ENCODE data around the gene AGBL5.
A peak's percentile ranks its signal among the peaks of the same experiment; 100 is the strongest.

AGBL5 gene
- long read RNA-seq, donor 1, transcript AGBL5-201 (11 exons, 2,382 nt) = major isoform, 12 of 28 reads
- long read RNA-seq, donor 1, partial matches to known transcripts = 8 of 28 reads
- long read RNA-seq, donor 1, other reads (novel, unspliced or antisense) = 0 of 28 reads
- long read RNA-seq, donor 2, partial matches to known transcripts = 7 of 16 reads
- long read RNA-seq, donor 2, other reads (novel, unspliced or antisense) = 0 of 16 reads
- long read RNA-seq, donor 3, partial matches to known transcripts = 163 of 473 reads
- long read RNA-seq, donor 3, other reads (novel, unspliced or antisense) = 302 of 473 reads
- long read RNA-seq, donor 4, transcript AGBL5-201 (11 exons, 2,382 nt) = major isoform, 8 of 109 reads
- long read RNA-seq, donor 4, partial matches to known transcripts = 95 of 109 reads
- long read RNA-seq, donor 4, other reads (novel, unspliced or antisense) = 0 of 109 reads
- long read RNA-seq, donor 5, transcript AGBL5-201 (11 exons, 2,382 nt) = major isoform, 13 of 19 reads
- long read RNA-seq, donor 5, partial matches to known transcripts = 0 of 19 reads
- long read RNA-seq, donor 5, other reads (novel, unspliced or antisense) = 0 of 19 reads
- long read RNA-seq, donor 6, transcript AGBL5-201 (11 exons, 2,382 nt) = major isoform, 8 of 127 reads
- long read RNA-seq, donor 6, partial matches to known transcripts = 115 of 127 reads
- long read RNA-seq, donor 6, other reads (novel, unspliced or antisense) = 0 of 127 reads
- long read RNA-seq, donor 7, transcript AGBL5-210 (7 exons, 1,850 nt) = minor isoform, 8 of 1,388 reads
- long read RNA-seq, donor 7, transcript AGBL5-201 (11 exons, 2,382 nt) = major isoform, 15 of 1,388 reads
- long read RNA-seq, donor 7, partial matches to known transcripts = 279 of 1,388 reads
- long read RNA-seq, donor 7, other reads (novel, unspliced or antisense) = 1,085 of 1,388 reads
- long read RNA-seq, donor 8, transcript AGBL5-201 (11 exons, 2,382 nt) = major isoform, 16 of 785 reads
- long read RNA-seq, donor 8, partial matches to known transcripts = 741 of 785 reads
- long read RNA-seq, donor 8, other reads (novel, unspliced or antisense) = 22 of 785 reads

DNA sequence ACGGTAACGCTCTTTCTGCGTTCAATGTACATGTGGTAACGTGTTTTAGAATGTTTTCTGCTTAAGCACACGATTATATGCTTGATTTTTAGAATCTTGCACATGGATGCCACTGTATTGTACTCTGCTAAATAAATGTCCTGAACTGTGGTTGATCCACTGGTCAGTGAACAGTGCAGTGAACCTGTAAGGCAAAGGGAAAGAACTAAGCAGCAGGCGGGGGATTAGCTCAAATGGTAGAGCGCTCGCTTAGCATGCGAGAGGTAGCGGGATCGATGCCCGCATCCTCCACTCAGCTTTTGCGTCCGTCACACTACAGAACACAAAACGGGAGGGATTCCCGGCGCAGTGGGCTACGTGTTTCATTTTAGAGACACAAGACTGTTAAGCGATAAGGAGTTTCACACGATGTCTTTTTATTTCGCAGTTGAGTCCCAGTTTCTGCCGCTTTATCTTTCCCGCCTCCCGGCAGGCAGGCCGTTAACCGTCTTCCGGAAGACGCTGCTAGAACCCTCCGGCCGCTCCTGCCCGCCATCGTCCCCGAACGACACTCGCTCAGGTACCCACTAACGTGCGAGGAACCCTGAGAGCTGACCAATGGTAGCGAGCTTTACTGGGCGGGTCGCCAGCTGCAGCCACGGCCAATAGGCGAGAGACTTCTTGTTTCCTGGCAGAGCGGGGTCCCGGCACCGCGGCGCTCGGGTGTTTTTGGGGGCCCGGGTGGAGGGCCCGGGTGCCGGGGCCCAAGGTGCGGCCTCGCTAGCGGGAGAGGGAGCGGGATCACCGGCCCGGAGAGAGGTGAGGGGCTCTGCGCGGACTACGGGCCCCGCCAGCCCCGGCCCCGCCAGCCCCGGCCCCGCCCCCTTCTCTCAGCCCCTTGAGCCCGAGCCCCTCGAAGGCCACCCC lies at the start of gene AGBL5:
Gene AGBL5 (plus strand): TSS at position 673 of the 906 bp plus-strand sequence. CDS start 1,291 bp downstream, outside the sequence.
- DNase-seq = peak; percentile 96

GRCh38 chr2:27001950-27002349 lies 49.5 kb upstream of the AGBL5 start:
- no peak for DNase-seq

GRCh38 chr2:27003007-27003406 lies 48.5 kb upstream of the AGBL5 start:
- no peak for DNase-seq

DNA sequence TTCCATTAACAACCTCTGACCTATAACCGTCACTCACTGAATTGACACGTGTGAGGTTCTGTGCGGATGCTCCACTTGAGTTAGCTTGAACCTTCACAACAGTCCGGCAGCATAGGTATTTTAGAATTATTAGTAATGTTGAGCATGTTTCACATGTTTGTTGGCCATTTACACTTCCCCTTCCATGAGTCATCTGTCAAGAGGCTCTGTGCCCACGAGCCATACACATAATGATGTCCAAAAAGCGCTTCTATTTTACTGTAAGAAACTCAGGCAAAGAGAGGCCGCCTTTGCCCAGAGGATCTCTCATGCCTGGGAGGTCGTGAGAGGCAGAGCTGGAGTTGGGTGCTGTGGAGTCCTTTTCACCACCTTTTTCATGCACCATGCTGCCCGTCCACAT lies 47.6 kb upstream of the AGBL5 start:
- DNase-seq = no peak

- no peak for DNase-seq
Measured at GRCh38 chr2:27006602-27007415, 44.7 kb upstream of the AGBL5 start.

GRCh38 chr2:27007416-27008374 lies 43.8 kb upstream of the AGBL5 start:
- no peak for DNase-seq

DNA sequence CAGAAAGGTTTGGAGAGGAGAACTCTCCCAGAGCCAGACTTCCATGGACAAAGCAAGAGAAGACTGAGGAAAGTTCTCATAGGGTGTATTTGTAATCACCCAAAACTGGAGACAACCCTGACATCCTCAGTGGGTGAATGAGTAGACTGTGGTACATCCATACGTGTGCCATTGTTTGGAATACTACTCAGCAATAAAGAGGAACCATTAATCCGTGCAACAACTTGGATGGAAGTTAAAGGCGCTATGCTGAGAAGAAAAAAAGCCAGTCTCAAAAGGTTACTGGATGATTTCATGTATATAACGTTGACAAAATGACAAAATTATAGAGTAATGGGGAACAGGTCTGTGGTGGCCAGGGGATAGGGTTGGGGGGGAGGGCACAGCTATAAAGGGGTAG lies 42.8 kb upstream of the AGBL5 start:
- no peak for DNase-seq

DNA sequence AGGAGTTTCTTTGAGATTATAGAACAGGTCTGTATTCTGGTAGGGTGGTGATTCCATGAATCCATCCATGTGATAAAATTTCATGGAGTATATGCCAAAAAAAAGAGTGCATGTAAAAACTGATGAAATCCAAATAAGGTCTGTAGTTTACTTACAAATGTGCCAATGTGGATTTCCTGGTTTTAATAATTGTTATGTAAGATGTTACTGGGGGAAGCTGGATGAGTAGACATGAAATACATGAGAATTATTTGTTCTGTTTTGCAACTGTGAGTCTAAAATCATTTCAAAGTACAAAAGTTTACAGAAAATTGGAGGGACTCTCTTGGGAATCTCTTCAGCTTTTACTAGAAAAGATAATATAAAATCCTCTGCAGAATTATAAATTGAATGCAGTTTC lies 42.4 kb upstream of the AGBL5 start:
- DNase-seq = no peak

DNA sequence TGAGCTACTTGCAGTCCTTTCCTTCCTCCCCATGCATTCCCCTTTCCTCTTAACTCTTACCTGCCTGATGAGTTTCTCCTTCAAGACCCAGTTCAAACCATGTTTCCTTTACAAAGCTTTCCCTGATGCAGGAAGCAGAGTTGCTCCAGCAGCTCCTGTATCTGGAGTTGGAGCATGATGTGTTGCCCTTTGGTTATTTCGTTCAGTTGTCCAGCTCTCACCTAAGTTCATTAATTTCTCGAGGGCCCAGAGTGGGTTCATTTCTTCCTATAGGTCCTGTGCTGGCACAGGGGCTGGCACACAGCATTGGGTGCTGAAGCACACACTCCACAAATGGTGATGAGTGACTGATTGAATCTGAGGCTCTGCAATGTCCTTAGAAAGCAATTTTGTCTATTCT lies 41.8 kb upstream of the AGBL5 start:
- no peak for DNase-seq

DNA sequence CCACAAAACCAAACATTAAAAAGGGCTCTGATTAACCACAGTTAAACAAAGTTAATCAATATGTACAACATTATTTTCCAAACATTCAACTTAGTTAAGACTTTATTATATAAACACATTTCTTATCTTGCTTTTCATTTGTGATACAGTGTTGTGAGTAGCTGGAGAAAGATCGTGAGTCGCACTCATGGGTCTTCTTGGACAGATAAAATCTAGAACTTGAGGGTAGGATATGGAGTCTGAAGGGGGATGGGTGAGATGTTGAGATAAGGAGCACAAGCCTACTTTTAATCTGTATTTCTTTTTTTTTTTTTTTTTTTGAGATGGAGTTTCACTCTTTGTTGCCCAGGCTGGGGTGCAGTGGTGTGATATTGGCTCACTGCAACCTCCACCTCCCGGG lies 41.3 kb upstream of the AGBL5 start:
- DNase-seq = no peak

- no peak for DNase-seq
Measured at GRCh38 chr2:27013738-27014137, 37.7 kb upstream of the AGBL5 start.

DNA sequence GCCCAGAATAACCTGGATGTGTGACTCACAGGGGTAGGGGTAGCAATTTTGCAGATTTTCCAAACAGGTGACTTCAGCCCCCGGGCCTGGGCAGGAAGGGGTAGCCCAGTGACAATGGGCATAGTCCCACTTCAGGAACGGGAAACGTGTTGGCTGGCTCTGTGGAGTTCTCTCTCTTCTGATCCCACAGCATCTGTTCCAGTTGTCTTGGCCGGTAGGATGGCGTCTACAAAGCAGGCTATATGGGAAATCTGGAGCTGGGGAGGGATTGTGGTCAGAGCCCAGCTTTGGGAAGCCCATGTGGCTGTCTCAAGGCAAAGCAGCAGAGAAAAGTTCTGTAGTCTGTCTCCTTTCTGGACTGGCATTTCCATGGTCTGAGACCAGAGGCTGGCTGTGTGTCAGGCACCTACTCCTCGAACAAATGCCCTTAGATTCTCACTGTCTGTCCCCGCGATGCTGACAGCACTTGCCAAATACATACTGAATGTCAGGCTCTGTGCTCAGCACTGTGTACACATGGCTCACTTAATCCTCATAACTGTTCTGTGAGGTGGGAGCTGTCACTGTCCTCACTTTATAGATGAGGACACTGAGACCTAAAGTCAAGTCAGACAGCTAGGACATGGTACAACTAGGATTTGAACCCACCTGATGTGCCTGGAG lies 36.6 kb upstream of the AGBL5 start:
- no peak for DNase-seq

GRCh38 chr2:27016801-27017325 lies 34.6 kb upstream of the AGBL5 start:
- DNase-seq = peak; percentile 32

DNA sequence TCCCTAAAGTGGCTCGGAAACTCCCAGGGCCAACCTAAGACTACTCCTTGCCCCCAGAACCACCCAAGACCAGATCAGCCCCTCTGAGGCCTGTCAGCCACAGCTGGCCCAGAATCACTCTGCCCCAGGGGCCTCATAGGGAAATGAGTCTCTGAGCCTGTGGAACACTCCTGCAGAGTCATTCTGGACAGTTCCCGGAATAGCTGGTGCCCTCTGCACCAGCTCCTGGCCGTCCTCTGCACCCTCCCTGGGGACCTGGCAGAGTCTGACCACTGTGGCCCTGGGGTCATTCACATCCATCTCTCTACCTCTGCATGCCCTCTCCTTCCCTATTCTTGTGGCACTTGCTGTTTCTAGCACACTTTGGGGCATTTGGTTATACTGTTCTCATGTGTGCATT lies 33.3 kb upstream of the AGBL5 start:
- DNase-seq = no peak

DNA sequence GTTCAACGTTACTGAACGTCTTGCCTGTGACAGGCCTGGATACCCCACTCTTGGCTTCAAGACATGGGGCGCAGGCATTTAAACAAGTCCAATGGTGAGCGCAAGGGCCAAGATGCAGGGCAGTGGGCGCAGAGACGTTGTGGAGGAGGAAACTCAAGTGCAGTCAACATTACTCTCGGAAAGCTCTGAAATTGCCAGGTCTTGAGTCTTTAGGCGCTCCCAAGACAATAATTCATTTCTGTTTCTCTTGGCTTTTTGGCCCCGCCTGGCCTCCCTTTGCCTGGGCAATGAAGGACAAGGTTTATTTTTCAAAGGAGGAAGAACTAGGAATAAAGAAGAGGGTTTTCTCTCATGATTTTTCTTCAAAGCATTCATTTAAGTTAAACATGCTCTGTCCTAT lies 32.0 kb upstream of the AGBL5 start:
- no peak for DNase-seq

GRCh38 chr2:27019931-27020855 lies 31.3 kb upstream of the AGBL5 start:
- DNase-seq = no peak

DNA sequence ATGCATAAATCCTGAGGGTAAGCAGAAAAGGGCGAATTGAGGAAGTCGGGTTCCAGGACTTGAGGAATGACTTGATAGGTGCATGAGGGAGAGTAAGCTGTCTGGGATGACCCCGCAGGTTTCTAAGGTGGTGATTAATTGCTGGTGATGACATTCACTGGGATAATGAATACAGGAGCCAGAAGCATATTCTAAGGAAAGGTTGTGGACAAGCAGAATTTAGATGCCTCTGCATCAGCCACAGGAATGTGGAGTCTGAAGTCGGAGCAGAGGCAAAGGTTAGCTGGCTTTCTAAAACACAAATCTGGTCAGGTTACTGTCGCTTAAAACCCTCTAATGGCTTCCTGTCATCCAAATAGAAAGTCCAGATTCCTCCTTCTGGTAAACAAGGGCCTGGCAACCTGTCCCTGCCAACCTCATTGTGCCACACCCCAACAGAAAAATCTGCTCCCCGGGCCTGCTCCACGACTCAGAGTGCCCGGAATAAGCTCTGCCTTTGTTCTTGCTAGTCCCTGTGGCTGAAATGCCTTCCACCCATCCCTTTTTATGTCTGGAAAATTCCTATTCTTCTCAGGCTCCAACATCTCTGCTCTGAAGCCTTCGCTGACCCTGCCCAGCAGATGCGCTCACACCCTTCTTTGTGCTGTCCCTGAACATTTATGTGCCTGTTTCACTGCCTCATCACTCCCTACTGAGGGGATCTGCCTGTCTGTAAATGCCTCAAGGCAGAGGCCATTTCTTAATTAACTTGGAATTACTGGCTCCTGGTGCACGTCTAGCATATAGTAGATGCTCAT lies 30.0 kb upstream of the AGBL5 start:
- DNase-seq = no peak

Measured in right kidney (tissue), 9 donors.